ENCODE results near the gene PIPOX.

PIPOX gene

DNA sequence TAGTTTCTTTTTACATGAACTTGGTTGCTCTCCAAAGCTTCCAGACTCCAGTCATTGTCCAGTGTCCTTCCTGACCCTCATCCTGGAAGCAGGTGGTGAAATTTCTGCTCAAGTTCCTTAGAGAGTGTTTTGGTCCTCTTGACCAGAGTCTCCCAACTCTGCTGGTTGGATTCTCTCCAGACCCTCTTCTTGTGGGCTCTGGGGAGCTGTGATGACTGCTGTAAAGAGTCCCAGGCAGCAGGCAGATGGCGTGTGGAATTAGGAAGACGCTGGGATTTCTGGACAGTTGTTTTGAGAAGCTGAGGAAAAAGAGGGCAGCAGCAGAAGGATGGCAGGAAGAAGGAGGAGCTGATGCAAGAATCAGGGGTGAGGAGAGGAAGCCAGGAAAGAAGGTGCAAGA is 35.5 kb upstream of the PIPOX start:
- Histone ChIP-seq H3K9me3 (replicated peaks; ENCODE audit: low read length) (no peaks in the 10 kb centered on the region), H3K4me1 (ENCODE audit: control insufficient read depth, insufficient read depth, low read length) (peaks cover 13% of the 10 kb centered on the region), H3K27me3 (ENCODE audit: control insufficient read depth, insufficient read depth, low read length) (peaks cover 55% of the 10 kb centered on the region), H3K4me2 (ENCODE audit: low read length) (peak overlapping the region; percentile 18), H3K36me3 (ENCODE audit: insufficient read depth, low read length) (no peaks in the 10 kb centered on the region), H3K4me3 (ENCODE audit: low read length) (no peak overlapping the region), H3K9ac (ENCODE audit: low read depth, low read length) (no peak overlapping the region)

DNA sequence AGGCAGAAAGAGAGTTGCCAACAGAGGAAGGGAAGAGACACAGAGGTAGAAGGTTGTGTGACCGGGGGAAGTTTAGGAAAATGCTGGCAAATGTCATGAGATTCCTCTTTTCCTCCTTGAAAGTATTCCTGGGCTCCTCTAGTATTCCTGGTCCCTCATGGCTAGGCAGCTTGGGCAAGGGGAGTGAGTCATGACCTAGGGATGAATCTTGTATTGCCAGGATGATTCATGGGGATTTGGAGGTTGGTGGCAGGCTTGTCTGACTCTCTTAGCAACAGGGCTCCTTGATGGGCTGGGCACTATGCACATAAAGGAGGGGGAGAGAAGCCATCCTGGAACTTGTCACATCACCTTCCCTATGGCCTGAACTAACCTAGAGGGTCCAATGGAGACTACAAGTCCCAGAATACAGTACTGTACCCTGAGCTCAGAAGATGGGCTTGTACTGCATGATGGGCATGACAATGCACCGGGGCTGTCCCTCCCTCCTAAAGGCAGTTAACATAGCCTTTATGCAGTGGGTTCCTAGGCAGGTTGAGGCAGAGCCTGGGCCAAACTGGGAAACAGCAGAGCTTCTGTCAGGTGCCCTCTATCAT is 35.0 kb upstream of the PIPOX start:
- Histone ChIP-seq H3K9me3 (replicated peaks; ENCODE audit: low read length) (no peaks in the 10 kb centered on the region), H3K9ac (ENCODE audit: low read depth, low read length) (no peak overlapping the region)

DNA sequence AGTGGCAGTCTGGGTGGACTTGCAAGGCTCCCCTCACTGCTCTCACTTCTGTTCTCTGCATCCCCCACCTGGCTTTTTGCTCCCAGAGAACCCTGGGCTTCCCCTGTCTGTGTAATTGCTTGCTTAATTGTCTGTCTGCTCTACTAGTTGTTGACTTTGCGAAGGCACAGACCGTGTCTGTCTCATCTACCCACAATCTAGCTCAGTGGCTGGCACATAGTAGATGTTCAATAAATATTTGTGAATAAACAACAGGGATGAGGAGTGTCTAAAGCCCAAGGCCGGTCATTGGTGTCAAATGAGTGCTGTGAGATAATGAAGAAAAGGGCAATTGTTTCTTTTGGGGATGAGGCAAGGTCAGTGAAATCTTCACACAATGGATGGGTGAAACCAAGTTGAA is 34.4 kb upstream of the PIPOX start:
- Histone ChIP-seq H3K27me3 (ENCODE audit: control insufficient read depth, insufficient read depth, low read length) (peaks cover 50% of the 10 kb centered on the region), H3K9ac (ENCODE audit: low read depth, low read length) (no peak overlapping the region), H3K4me2 (ENCODE audit: low read length) (no peak overlapping the region), H3K4me1 (ENCODE audit: control insufficient read depth, insufficient read depth, low read length) (peaks cover 13% of the 10 kb centered on the region), H3K36me3 (ENCODE audit: insufficient read depth, low read length) (no peaks in the 10 kb centered on the region), H3K9me3 (replicated peaks; ENCODE audit: low read length) (no peaks in the 10 kb centered on the region), H3K4me3 (ENCODE audit: low read length) (no peak overlapping the region)

More for the DNA sequence above, 35.0 kb upstream of the PIPOX start:
- H3K4me1 ChIP-seq (ENCODE audit: control insufficient read depth, insufficient read depth, low read length) = peaks cover 13% of the 10 kb centered on the region
- peak overlapping the region; percentile 18 for H3K4me2 ChIP-seq (ENCODE audit: low read length)
- no peak overlapping the region for H3K4me3 ChIP-seq (ENCODE audit: low read length)
- no peaks in the 10 kb centered on the region for H3K36me3 ChIP-seq (ENCODE audit: insufficient read depth, low read length)
- peaks cover 53% of the 10 kb centered on the region for H3K27me3 ChIP-seq (ENCODE audit: control insufficient read depth, insufficient read depth, low read length)

DNA sequence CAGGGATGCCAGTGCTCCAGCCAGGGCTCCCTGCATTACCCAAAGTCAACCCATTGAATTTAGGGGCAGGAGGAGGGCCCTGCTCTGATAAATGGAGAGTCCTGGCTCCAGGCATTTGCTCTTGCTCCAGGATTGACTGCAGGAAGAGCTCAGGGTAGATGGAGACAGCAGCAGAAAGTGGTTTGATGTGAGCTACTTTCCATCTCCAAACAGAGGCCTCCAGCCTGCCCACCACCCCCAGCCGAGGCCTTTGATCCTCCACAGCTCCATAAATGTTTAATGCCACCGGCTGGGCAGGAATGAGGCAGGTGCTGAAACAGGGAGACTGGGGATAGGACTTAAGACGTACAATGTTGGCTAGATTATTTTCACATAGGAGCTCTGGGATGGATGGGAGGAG is 32.8 kb upstream of the PIPOX start:
- no peak overlapping the region for H3K4me3 ChIP-seq (ENCODE audit: low read length)
- H3K4me1 ChIP-seq (ENCODE audit: control insufficient read depth, insufficient read depth, low read length) = peaks cover 13% of the 10 kb centered on the region
- H3K27me3 ChIP-seq (ENCODE audit: control insufficient read depth, insufficient read depth, low read length) = peaks cover 50% of the 10 kb centered on the region
- H3K4me2 ChIP-seq (ENCODE audit: low read length) = no peak overlapping the region
- no peaks in the 10 kb centered on the region for H3K36me3 ChIP-seq (ENCODE audit: insufficient read depth, low read length)
- no peaks in the 10 kb centered on the region for H3K9me3 ChIP-seq (replicated peaks; ENCODE audit: low read length)
- no peak overlapping the region for H3K9ac ChIP-seq (ENCODE audit: low read depth, low read length)

DNA sequence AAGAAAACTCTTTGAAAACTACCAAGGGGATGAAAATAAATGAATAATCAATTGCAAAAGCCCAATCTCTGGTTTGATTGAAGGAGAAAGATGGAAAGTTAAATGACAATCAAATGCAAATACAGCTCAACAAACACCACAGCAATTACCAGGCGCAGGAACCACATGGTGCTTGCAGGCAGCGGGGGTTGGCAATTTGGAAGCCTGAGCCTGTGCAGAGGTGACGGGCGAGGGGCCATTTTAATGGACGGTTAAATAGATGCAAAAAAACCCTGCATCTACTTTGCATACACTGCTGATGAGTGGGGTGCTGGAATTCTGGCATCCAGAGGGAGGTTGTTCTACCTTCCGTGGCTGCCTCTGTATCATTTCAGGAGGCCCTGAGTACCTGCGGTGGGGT is 32.4 kb upstream of the PIPOX start:
- Histone ChIP-seq H3K4me2 (ENCODE audit: low read length) (no peak overlapping the region), H3K4me1 (ENCODE audit: control insufficient read depth, insufficient read depth, low read length) (peaks cover 13% of the 10 kb centered on the region), H3K27me3 (ENCODE audit: control insufficient read depth, insufficient read depth, low read length) (peaks cover 50% of the 10 kb centered on the region), H3K36me3 (ENCODE audit: insufficient read depth, low read length) (no peaks in the 10 kb centered on the region), H3K4me3 (ENCODE audit: low read length) (no peak overlapping the region), H3K9me3 (replicated peaks; ENCODE audit: low read length) (no peaks in the 10 kb centered on the region), H3K9ac (ENCODE audit: low read depth, low read length) (no peak overlapping the region)

DNA sequence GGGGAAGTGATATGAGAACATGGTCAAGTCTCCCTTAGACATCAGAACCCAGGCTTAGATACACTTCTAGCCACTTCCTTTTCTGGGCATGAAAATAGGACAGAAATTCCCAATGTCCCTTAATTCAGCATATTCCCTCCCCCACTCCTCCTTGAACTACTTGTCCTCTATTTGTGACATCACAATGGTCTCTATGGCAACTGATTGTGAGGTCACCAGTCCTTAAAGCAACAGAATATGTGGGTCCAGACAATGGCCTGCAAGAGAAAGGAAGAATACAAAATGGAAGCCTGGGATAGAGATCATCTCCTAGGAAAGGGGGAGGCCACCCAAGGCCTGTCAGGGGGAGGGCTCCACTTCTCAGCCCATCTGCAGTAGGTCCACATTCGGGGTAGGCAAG is 30.4 kb upstream of the PIPOX start:
- H3K36me3 ChIP-seq (ENCODE audit: insufficient read depth, low read length) = no peaks in the 10 kb centered on the region
- H3K4me2 ChIP-seq (ENCODE audit: low read length) = no peak overlapping the region
- H3K9me3 ChIP-seq (replicated peaks; ENCODE audit: low read length) = no peaks in the 10 kb centered on the region
- no peak overlapping the region for H3K9ac ChIP-seq (ENCODE audit: low read depth, low read length)
- peaks cover 66% of the 10 kb centered on the region for H3K27me3 ChIP-seq (ENCODE audit: control insufficient read depth, insufficient read depth, low read length)
- no peak overlapping the region for H3K4me3 ChIP-seq (ENCODE audit: low read length)
- peaks cover 7% of the 10 kb centered on the region for H3K4me1 ChIP-seq (ENCODE audit: control insufficient read depth, insufficient read depth, low read length)

DNA sequence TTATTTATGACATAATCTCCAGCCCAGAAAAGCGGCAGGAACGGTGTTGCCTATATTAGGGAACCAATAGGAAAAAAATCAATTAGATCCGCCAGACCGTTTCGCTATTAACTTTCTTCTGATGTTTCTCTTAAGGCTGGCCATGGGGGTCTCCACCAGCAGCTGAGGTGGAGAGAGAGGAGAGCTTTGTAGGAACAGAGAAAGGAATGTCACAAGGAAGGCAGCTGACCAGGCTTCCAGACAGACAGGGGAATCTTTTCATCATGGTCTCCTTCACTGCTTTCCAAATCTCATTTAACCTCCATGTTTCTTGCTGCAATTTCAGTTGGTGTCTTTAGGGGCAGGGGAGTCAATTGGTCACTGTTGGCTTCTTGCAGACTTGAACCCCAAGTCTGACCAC is 28.2 kb upstream of the PIPOX start:
- no peaks in the 10 kb centered on the region for H3K9me3 ChIP-seq (replicated peaks; ENCODE audit: low read length)
- H3K36me3 ChIP-seq (ENCODE audit: insufficient read depth, low read length) = no peaks in the 10 kb centered on the region
- H3K4me1 ChIP-seq (ENCODE audit: control insufficient read depth, insufficient read depth, low read length) = no peaks in the 10 kb centered on the region
- peaks cover 80% of the 10 kb centered on the region for H3K27me3 ChIP-seq (ENCODE audit: control insufficient read depth, insufficient read depth, low read length)
- no peak overlapping the region for H3K4me2 ChIP-seq (ENCODE audit: low read length)
- H3K9ac ChIP-seq (ENCODE audit: low read depth, low read length) = no peak overlapping the region
- no peak overlapping the region for H3K4me3 ChIP-seq (ENCODE audit: low read length)

DNA sequence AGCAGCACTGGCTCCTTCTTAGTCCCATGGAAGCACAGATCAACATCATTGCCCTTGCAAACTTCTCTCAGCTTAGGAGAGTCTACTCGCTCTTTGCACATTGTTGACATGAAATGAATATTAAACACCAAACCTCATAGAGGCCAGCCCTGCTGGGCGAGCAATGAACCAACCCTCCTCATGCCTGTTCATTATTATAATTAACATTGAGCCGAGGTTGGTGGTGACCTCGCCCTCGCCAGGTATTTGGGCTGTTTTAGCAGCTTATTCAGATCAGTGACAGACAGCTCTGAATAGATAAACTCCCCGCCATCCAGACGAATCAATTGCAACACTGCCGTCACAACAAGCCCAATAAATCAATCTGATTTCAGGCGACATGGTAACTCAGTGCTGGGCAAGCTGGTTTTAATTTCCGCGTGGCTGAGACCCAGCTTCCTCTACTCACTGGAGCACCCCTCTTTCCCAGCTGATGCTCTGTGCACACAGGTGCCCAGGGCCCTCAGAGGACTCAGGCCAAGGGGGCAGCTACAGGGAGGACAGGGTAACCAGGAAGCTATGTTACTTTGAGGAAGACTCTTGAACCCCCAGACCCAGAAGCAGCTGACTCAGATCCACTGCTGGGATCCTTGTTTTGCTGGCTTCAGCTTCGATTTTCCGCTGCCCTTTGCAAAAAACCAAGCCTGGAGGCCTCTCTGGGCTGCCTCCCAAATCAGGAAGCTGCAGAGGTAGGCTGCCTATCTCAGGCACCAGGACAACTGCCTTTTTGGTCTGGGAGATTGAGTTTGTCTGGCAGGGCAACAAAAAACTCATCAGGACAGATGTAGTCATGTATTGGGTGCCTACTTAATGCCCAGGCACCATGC is 26.4 kb upstream of the PIPOX start:
- Histone ChIP-seq H3K36me3 (ENCODE audit: insufficient read depth, low read length) (no peaks in the 10 kb centered on the region), H3K9me3 (replicated peaks; ENCODE audit: low read length) (no peaks in the 10 kb centered on the region), H3K9ac (ENCODE audit: low read depth, low read length) (no peak overlapping the region), H3K27me3 (ENCODE audit: control insufficient read depth, insufficient read depth, low read length) (peaks cover 88% of the 10 kb centered on the region), H3K4me3 (ENCODE audit: low read length) (no peak overlapping the region), H3K4me2 (ENCODE audit: low read length) (no peak overlapping the region), H3K4me1 (ENCODE audit: control insufficient read depth, insufficient read depth, low read length) (no peaks in the 10 kb centered on the region)

DNA sequence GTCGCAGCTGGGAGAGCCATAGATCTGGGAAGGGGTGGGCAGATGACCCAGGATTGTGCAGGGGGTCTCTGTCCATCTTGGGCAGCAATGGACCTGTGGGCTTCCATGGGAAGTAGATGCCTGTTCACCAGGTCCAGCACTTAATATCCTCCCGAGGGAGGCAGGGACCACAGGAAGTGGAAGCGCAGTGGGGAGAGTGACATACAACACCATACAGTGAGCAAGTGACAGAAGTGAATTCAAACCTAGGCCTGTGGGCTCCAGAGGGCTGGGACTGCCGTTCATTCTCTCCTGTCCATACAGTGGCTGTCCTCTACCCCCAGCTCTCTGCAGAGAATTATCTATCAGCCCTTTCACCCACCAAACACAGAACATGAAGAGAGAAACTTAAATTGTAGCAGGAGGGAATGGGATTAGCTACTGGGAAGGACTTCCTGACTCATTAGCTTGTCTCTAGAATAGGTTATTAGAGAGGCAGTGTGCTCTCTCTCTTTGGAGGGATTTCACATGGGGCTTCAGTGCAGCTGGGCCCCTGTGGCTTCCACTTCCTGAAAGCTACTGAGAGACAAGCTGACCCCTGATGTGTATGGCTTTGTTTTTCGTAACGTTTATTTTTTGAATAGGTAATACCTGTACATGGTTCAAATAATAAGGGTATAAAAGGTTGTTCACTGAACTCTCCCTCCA is 24.0 kb upstream of the PIPOX start:
- no peaks in the 10 kb centered on the region for H3K36me3 ChIP-seq (ENCODE audit: insufficient read depth, low read length)

DNA sequence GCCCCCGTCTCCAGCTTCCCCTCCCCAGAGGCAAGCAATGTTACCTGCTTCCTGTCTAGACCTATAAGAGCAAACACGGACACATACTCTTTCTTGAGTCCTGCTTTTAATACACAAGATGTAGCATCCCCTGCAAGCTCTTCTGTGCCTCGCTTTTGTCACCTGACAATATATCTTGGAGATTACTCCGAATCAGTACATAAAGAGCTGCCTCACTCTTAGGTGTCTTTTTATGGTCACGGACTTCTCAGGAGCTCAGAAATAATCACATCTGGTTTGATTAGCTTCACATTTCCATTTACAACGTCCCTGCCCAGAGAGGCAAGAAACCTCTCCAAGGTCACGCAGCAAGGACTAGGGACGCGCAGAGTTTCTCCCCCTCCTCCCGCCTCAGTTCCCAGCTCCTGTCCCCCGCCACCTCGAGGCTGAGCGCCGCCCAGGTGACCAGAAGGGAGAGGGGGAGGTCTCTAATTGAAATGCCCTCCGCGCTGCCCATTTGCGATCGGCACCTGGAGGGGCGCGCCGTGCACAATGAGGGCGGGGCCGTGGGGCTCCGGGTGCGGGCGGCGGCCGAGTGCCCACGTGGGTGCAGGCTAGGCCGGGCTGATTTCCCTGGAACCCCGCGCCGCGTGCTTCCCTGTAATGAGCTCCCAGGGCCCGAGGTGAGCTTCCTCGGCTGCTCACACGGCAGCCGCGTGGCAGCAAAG is 23.3 kb upstream of the PIPOX start:
- Histone ChIP-seq H3K4me3 (ENCODE audit: low read length) (no peak overlapping the region), H3K9me3 (replicated peaks; ENCODE audit: low read length) (no peaks in the 10 kb centered on the region), H3K4me2 (ENCODE audit: low read length) (no peak overlapping the region), H3K4me1 (ENCODE audit: control insufficient read depth, insufficient read depth, low read length) (no peaks in the 10 kb centered on the region), H3K9ac (ENCODE audit: low read depth, low read length) (no peak overlapping the region), H3K36me3 (ENCODE audit: insufficient read depth, low read length) (no peaks in the 10 kb centered on the region), H3K27me3 (ENCODE audit: control insufficient read depth, insufficient read depth, low read length) (peaks cover 94% of the 10 kb centered on the region)

More for the DNA sequence above, 24.0 kb upstream of the PIPOX start:
- H3K9me3 ChIP-seq (replicated peaks; ENCODE audit: low read length) = no peaks in the 10 kb centered on the region
- no peak overlapping the region for H3K9ac ChIP-seq (ENCODE audit: low read depth, low read length)
- no peak overlapping the region for H3K4me3 ChIP-seq (ENCODE audit: low read length)
- H3K4me2 ChIP-seq (ENCODE audit: low read length) = no peak overlapping the region
- H3K27me3 ChIP-seq (ENCODE audit: control insufficient read depth, insufficient read depth, low read length) = peaks cover 94% of the 10 kb centered on the region
- H3K4me1 ChIP-seq (ENCODE audit: control insufficient read depth, insufficient read depth, low read length) = no peaks in the 10 kb centered on the region

DNA sequence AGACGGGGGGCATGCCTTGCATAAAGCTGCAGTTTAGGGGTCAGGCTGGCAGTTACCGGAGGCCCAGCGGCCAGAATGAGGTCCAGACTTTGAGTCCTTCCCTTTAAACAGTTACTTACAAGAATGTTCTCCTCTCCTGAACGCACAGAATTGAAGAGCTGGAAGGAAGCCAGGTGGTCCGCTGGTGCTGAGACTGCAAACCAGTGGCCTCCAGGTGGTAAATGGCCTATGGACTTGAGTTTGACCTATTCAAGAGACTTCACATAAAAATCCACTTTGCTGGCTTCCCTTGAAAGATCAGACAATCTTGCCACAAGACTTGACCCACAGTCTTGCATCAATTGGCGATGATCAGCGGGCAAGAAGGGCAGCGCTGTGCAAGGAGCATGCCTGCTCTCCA is 22.4 kb upstream of the PIPOX start:
- Histone ChIP-seq H3K4me1 (ENCODE audit: control insufficient read depth, insufficient read depth, low read length) (no peaks in the 10 kb centered on the region), H3K9me3 (replicated peaks; ENCODE audit: low read length) (no peaks in the 10 kb centered on the region), H3K36me3 (ENCODE audit: insufficient read depth, low read length) (no peaks in the 10 kb centered on the region), H3K4me3 (ENCODE audit: low read length) (no peak overlapping the region), H3K9ac (ENCODE audit: low read depth, low read length) (no peak overlapping the region), H3K27me3 (ENCODE audit: control insufficient read depth, insufficient read depth, low read length) (peaks cover 93% of the 10 kb centered on the region), H3K4me2 (ENCODE audit: low read length) (no peak overlapping the region)

Measured in skeletal muscle satellite cell (primary cell).